B cell (primary cell): Measurements from ENCODE around the gene RBM20. TPM values are rescaled to one million over a fixed set of nuclear protein-coding genes. Genes with fewer than 3 reads are reported as not detected.
A peak's percentile ranks its signal among the peaks of the same experiment; 100 is the strongest.

ENCODE experiments used
- ATAC-seq: fragments of 200-7000 bp; cut with Tn5 transposase; one replicate; pipeline ENCODE4 v1.10.0; 2021; ENCODE audit warnings: low read depth, mild to moderate bottlenecking, moderate number of reproducible peaks, moderate library complexity
- CTCF ChIA-PET: fragments of 350-600 bp; sonication (Branson Sonifier 250); formaldehyde crosslinking; loops from one replicate; lab custom pipeline; 2021; ENCODE audit warnings: antibody characterized with exemption, inconsistent platforms; lab: Charles Lee
- POLR2A ChIA-PET: fragments of 350-600 bp; sonication (Branson Sonifier 250); formaldehyde crosslinking; loops from one replicate; lab custom pipeline; 2021; ENCODE audit warnings: antibody characterized with exemption; lab: Charles Lee
- DNase-seq: peaks from one replicate; pipeline ENCODE4 v3.0.0; 2013
- H2AFZ ChIP-seq: 2 replicates; pipeline ENCODE4 v1.6.1; 2012; ENCODE audit warnings: mild to moderate bottlenecking, low read depth, low read length; ENCODE audit not compliant: insufficient read depth, poor library complexity, severe bottlenecking
- H3K27ac ChIP-seq, 2 donors: 1 replicate in 1 of 2; 2 replicates in 1 of 2; pipeline ENCODE4 v1.5.1; 2012 to 2013; ENCODE audit warnings: low read length in 2 of 2, mild to moderate bottlenecking in 2 of 2, moderate library complexity in 1 of 2
- H3K27me3 ChIP-seq, 4 experiments: fragments of 200-600 bp in 1 of 4; sonication (generic) in 1 of 4; replicated peaks in 1 of 4; 1 replicate in 2 of 4; 2 replicates in 2 of 4; pipeline versions ENCODE4 v1.6.1 to v1.7.0; 2013 to 2016; ENCODE audit warnings: low read length in 3 of 4, mild to moderate bottlenecking in 2 of 4, mixed read lengths in 1 of 4, moderate library complexity in 1 of 4; ENCODE audit not compliant: insufficient read depth in 4 of 4, control insufficient read depth in 3 of 4; ENCODE audit errors: control extremely low read depth in 1 of 4
- H3K36me3 ChIP-seq, 2 experiments: replicated peaks in 1 of 2; 1 replicate in 1 of 2; 2 replicates in 1 of 2; pipeline versions ENCODE4 v1.6.1 to v1.7.1; 2013; ENCODE audit warnings: low read length in 1 of 2; ENCODE audit not compliant: insufficient read depth in 2 of 2, control insufficient read depth in 1 of 2; ENCODE audit errors: control extremely low read depth in 1 of 2, extremely low read depth in 1 of 2
- H3K4me1 ChIP-seq, 2 donors: fragments of 200-600 bp in 1 of 2; sonication (generic) in 1 of 2; 1 replicate in 1 of 2; 2 replicates in 1 of 2; pipeline versions ENCODE4 v1.5.1 to v1.6.1; 2013 to 2017; ENCODE audit warnings: low read length in 2 of 2; ENCODE audit not compliant: control insufficient read depth in 2 of 2, insufficient read depth in 2 of 2
- H3K4me2 ChIP-seq: replicated peaks from 2 replicates; pipeline ENCODE3; 2012; ENCODE audit warnings: mild to moderate bottlenecking, low read depth, low read length; ENCODE audit not compliant: poor library complexity, severe bottlenecking
- H3K4me3 ChIP-seq, 5 experiments: fragments of 200-600 bp in 1 of 5; sonication (generic) in 1 of 5; 1 replicate in 3 of 5; 2 replicates in 2 of 5; pipeline versions ENCODE4 v1.5.1 to v1.7.0; 2011 to 2016; ENCODE audit warnings: low read length in 4 of 5, mild to moderate bottlenecking in 4 of 5, low read depth in 2 of 5, control low read depth in 1 of 5, moderate library complexity in 1 of 5; ENCODE audit not compliant: insufficient read depth in 1 of 5; ENCODE audit errors: control extremely low read depth in 1 of 5, extremely low read depth in 1 of 5
- H3K79me2 ChIP-seq: fragments of 200-600 bp; sonication (generic); one replicate; pipeline ENCODE4 v1.6.0; 2016; ENCODE audit warnings: low read length; ENCODE audit not compliant: control insufficient read depth, insufficient read depth
- H3K9ac ChIP-seq: fragments of 200-600 bp; sonication (generic); 2 replicates; pipeline ENCODE4 v1.6.1; 2017; ENCODE audit warnings: mild to moderate bottlenecking, low read length, moderate library complexity
- H3K9me3 ChIP-seq, 3 donors: one replicate each; pipeline versions ENCODE4 v1.6.1 to v1.7.1; 2013; ENCODE audit warnings: low read length in 2 of 3; ENCODE audit not compliant: control insufficient read depth in 2 of 3, insufficient read depth in 1 of 3; ENCODE audit errors: control extremely low read depth in 1 of 3
- H4K20me1 ChIP-seq: 2 replicates; pipeline ENCODE4 v1.6.0; 2012; ENCODE audit warnings: mild to moderate bottlenecking, low read length; ENCODE audit not compliant: insufficient read depth, control insufficient read depth, poor library complexity, severe bottlenecking
- H3K27ac Mint-ChIP-seq: one replicate; pipeline ENCODE4 v1.8.0; 2021; ENCODE audit warnings: mixed read lengths
- H3K27me3 Mint-ChIP-seq: one replicate; pipeline ENCODE4 v1.8.0; 2021; ENCODE audit warnings: mixed read lengths
- H3K4me1 Mint-ChIP-seq: one replicate; pipeline ENCODE4 v1.8.0; 2021; ENCODE audit warnings: mixed read lengths
- H3K4me3 Mint-ChIP-seq: one replicate; pipeline ENCODE4 v1.8.0; 2021; ENCODE audit warnings: mixed read lengths
- H3K9me3 Mint-ChIP-seq: one replicate; pipeline ENCODE4 v1.8.0; 2022; ENCODE audit warnings: mixed read lengths; ENCODE audit not compliant: insufficient read depth
- EZH2 ChIP-seq: IDR thresholded peaks from 2 replicates; pipeline ENCODE4 v1.6.1; 2012; ENCODE audit warnings: borderline replicate concordance, low read depth, mild to moderate bottlenecking, moderate library complexity, low read length; ENCODE audit not compliant: insufficient read depth, poor library complexity, severe bottlenecking
- WGBS: methylation state at CpG from one replicate; pipeline ENCODE4 v1.1.5; 2013; ENCODE audit warnings: missing lambda C conversion rate; ENCODE audit not compliant: insufficient coverage; 5-methylcytosine and 5-hydroxymethylcytosine counted together
- intact Hi-C: fragments of 100-400 bp; cut with micrococcal nuclease; formaldehyde crosslinking; loops from one replicate; pipeline ENCODE4 v1.10.0; 2022
- polyA plus RNA-seq: library from polyadenylated mRNA; depleted of rRNA; stranded (reverse); fragments of >200 nt; gene quantifications from 2 replicates; pipeline ENCODE4 v1.2.3, GENCODE V29; 2012
- total RNA-seq, 2 donors: library from RNA; stranded (reverse); fragments of 120-200 nt in 1 of 2; gene quantifications; 1 replicate in 1 of 2; 2 replicates in 1 of 2; pipeline versions ENCODE4 v1.2.3 to v1.2.4, GENCODE V29; 2013 to 2022
- TF ChIP-seq, protein P1 (sequence below): fragments of 200-600 bp; IDR thresholded peaks from one replicate; pipeline ENCODE4 v1.8.0; 2022; ENCODE audit warnings: antibody characterized with exemption, mild to moderate bottlenecking

The RBM20 gene
- total and polyA plus RNA-seq, 2 donors (not counting 1 experiment from before 2014, with no cell fraction given): not detected

DNA sequence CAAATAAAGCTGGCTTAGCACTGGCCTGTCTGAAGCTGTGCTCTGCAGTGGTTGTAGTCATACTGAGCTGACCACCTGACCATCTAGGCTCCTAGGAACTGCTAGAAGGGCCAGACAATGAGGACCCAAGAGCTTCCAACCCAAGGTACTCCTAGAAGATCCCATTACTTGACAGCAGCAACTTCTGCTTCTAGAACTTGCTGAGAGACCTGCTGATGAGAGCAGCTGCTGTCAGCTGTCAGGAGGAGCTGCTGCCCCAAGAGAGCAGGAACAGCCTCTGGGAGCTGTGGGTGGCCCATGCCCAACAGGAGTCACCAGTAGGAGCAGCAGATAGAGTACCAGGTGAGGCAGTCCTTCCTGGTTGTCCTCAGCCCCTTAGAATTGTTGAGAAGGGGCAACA lies 70.2 kb downstream of the RBM20 start:
- no peak overlapping the region for H2AFZ ChIP-seq
- no peak overlapping the region for H3K4me3 ChIP-seq
- H3K9me3 ChIP-seq: peaks cover 0 to 2% (median 0%) of the 10 kb centered on the region in 3 donors
- DNase-seq (no peak), ATAC-seq (no peak)
- peaks cover 8% of the 10 kb centered on the region in 2 donors for H3K4me1 ChIP-seq
- no peaks in the 10 kb centered on the region for H4K20me1 ChIP-seq
- intact Hi-C loops: no loop called here
- no peaks in the 10 kb centered on the region for H3K27me3 ChIP-seq
- H3K9ac ChIP-seq: no peak overlapping the region
- no peak overlapping the region for H3K27ac Mint-ChIP-seq
- H3K36me3 ChIP-seq: no peaks in the 10 kb centered on the region
- H3K9me3 Mint-ChIP-seq: no peaks in the 10 kb centered on the region
- no peaks in the 10 kb centered on the region for H3K79me2 ChIP-seq
- H3K4me1 Mint-ChIP-seq: peaks cover 8% of the 10 kb centered on the region
- POLR2A ChIA-PET: no interaction called here
- TF ChIP-seq EZH2: no peak
- TF ChIP-seq, protein P1, sequence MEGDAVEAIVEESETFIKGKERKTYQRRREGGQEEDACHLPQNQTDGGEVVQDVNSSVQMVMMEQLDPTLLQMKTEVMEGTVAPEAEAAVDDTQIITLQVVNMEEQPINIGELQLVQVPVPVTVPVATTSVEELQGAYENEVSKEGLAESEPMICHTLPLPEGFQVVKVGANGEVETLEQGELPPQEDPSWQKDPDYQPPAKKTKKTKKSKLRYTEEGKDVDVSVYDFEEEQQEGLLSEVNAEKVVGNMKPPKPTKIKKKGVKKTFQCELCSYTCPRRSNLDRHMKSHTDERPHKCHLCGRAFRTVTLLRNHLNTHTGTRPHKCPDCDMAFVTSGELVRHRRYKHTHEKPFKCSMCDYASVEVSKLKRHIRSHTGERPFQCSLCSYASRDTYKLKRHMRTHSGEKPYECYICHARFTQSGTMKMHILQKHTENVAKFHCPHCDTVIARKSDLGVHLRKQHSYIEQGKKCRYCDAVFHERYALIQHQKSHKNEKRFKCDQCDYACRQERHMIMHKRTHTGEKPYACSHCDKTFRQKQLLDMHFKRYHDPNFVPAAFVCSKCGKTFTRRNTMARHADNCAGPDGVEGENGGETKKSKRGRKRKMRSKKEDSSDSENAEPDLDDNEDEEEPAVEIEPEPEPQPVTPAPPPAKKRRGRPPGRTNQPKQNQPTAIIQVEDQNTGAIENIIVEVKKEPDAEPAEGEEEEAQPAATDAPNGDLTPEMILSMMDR: no peak
- CTCF ChIA-PET: interaction anchor here (0.8 kb wide), 1 partner anchor 42 kb away, joined by 3 read pairs; no protein-coding TSS in a partner anchor
- H3K4me2 ChIP-seq: no peak overlapping the region
- peaks cover 8% of the 10 kb centered on the region for H3K27me3 Mint-ChIP-seq
- H3K27ac ChIP-seq: no peak overlapping the region
- no peak overlapping the region for H3K4me3 Mint-ChIP-seq

DNA sequence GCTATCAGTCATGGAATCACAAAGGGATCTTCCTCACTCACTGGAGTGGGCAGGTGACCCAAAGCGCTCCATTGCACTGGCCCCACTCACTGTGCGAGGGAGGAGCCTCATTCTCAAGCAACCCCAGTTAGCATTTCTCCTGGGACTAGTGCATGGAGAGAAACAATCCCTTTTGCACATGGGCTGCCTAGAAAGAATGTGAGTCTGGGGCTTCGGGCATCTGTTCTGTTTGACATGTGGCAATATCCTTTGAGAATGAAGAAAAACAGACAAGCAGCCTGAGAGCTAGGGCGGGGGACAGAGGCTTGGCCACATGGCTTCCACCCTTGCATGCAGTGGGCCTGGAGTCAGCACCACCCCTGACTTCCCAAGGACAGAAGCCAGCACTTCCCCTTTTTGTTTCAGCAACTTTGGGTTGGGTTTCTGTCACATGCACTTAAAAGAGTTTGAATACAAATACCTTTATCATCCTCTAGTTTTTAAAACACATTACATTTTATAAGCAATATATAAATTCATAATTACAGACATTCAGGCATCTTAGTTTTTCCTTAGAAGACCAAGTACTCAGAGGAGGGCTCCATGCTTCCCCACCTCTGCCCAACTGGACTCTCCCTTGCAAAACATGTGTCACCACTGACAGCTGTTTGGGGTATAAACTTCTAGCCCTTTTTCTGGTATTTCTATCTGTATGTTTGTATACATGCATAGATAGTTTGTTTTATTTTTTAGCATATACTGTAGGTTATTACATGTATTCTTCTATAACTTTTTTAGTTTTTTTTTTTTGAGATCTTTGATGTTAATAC lies 73.8 kb downstream of the RBM20 start:
- WGBS: 40% methylated on average over 4 of the region's 4 CpGs
- TF ChIP-seq, protein P1: no peak
- no peak for TF ChIP-seq EZH2
- H4K20me1 ChIP-seq: no peaks in the 10 kb centered on the region
- ChIA-PET POLR2A (no interaction called here), CTCF (no interaction called here)
- no peak overlapping the region for H3K4me3 ChIP-seq
- Mint-ChIP-seq H3K9me3 (no peaks in the 10 kb centered on the region), H3K4me3 (no peak overlapping the region), H3K27me3 (peaks cover 6% of the 10 kb centered on the region), H3K4me1 (peaks cover 12% of the 10 kb centered on the region), H3K27ac (no peak overlapping the region)
- H3K4me1 ChIP-seq: peaks cover 9 to 11% of the 10 kb centered on the region in 2 donors
- intact Hi-C loops: no loop called here
- peaks cover 0 to 10% (median 0%) of the 10 kb centered on the region in 3 donors for H3K9me3 ChIP-seq
- H3K36me3 ChIP-seq: no peaks in the 10 kb centered on the region
- ATAC-seq (peak; percentile 66), DNase-seq (peak; percentile 57)
- no peak overlapping the region for H3K9ac ChIP-seq
- no peaks in the 10 kb centered on the region for H3K27me3 ChIP-seq
- H3K27ac ChIP-seq: no peak overlapping the region
- no peak overlapping the region for H2AFZ ChIP-seq
- no peaks in the 10 kb centered on the region for H3K79me2 ChIP-seq
- peak overlapping the region; percentile 23 for H3K4me2 ChIP-seq
